Naive thymus-derived CD4-positive, alpha-beta T cell (primary cell): ENCODE measurements around the gene SPACA7. TPM values are rescaled to one million over a fixed set of nuclear protein-coding genes. Genes with fewer than 3 reads are reported as not detected.

ENCODE experiments used
- polyA plus RNA-seq, 2 donors: library from polyadenylated mRNA; unstranded; fragments of 300-500 nt; fragmentation: Illumina TruSeq; gene quantifications; one replicate each; pipeline ENCODE4 v1.2.3, GENCODE V29; 2021
- total RNA-seq, 6 experiments: library from RNA in 5 of 6; stranded (reverse) in 5 of 6; gene quantifications; 1 replicate in 5 of 6; 2 replicates in 1 of 6; pipeline ENCODE4 v1.2.3 and lab custom pipeline; 2021 to 2026

Gene SPACA7
- total and polyA plus RNA-seq, 7 experiments from 2014 or later, result not detected

Other genes starting within 250 kb of the SPACA7 start
- 10 to 100 TPM; 40.5 to 56.7 (median 45.0) TPM for gene TUBGCP3, start 211.8 kb downstream of the SPACA7 start, total RNA-seq
- 10 to 100 TPM; 15.4 to 22.2 TPM for gene TUBGCP3, start 211.8 kb downstream of the SPACA7 start, polyA plus RNA-seq